Stimulated activated CD4-positive, alpha-beta T cell treated with anti-CD3 and anti-CD28 coated beads, Interleukin-4, amount 100 ng/mL, for 1 hour (primary cell): ENCODE measurements around the gene SUSD4.
A peak's percentile ranks its signal among the peaks of the same experiment; 100 is the strongest.

Experiments
- DNase-seq: peaks from one replicate; pipeline ENCODE4 v3.0.0-alpha.2; 2020

SUSD4 gene

DNA sequence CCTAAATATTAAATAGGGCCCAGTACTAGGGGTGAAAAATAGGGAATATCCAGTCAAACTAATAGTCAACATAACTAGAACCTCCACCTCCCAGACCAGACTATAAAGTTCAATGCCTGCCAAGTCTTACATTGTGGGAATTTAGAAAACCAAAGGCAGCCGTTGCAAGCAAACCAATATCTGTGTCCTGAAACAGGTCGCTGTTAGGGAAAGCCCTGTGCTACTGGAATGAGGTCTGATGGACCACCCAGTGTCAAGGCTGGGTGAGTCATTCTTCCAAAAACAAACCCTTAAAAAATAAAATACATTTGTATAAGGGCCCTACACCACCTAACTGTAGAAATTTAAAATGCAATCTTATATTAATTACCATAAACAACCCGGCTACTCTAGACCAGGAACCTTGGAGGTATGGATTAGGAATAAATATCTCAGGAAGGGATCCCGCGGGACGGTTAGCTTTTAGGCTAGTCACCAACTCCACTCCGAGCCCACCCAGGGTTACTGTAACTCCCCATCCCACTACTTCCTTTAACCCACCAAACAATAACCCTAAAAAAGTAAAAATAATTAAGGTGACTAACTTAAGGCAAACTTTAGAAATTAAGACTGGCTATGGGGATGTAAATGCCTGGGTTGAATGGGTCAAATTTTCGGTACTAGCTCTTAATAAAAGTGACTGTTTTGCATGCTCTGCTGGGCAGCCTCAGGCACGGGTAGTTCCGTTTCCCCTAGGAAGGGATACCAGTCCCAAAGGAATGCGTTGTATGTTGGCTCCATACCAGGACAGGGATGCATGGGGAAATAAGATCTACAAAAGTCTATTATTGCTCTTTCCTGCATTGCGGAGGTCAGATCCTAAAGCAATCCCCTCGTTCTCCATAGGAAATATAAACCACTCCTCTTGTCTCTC, 155.6 kb downstream of the SUSD4 start:
- no peak for DNase-seq

DNA sequence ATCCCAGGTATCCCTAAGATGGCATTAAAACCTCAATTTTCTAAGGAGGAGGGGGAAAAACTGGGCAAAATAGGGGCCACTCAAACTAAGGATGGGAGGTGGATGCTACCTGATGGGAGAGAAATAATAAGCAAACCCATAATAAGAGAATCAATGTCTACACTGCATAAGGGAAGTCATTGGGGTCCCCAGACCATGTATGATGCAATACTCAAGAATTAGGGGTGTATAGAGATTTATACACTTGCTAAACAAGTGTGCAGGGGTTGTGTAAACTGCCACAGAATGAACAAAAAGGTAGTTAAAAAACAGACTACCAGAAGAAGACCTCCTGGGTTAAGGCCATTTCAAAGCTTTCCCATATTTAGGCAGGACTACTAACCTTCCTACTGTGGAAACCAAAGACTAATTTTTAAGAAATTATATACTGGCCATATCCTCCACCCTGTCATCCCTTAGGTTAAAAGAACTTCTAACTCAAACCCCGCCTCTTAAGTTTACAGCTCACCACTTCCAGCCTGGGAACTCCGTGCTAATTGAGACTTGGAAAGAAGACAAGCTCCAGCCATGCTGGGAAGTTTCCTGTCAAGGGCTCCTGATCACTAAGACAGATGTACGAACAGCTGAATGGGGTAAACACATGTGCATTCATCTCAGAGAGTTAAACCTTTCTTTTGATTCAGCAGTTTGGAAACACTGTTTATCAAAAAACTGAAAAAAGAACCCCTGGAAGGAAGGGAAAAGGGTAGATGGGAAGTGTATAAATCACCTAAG, 156.5 kb downstream of the SUSD4 start:
- DNase-seq: no peak

DNA sequence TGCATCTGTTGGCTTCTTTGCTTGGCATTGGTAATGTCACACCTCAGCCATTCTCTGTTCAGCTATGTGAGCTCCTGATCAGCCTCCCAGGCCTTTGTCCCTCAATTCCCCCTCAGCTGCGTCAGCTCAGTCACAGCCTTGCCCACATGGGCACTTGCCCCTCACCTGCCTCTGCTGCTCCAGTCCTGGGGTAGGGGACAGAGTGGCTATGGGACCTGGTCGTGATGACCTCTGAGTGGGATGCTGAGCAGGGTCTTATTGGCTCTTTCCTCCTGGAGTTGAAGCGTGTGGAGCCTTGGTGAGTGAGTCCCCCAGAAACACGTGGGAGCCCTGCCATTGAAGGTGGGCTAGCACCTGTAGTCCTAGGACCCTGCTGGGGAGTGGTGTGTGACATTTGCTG, 159.6 kb downstream of the SUSD4 start:
- no peak for DNase-seq

DNA sequence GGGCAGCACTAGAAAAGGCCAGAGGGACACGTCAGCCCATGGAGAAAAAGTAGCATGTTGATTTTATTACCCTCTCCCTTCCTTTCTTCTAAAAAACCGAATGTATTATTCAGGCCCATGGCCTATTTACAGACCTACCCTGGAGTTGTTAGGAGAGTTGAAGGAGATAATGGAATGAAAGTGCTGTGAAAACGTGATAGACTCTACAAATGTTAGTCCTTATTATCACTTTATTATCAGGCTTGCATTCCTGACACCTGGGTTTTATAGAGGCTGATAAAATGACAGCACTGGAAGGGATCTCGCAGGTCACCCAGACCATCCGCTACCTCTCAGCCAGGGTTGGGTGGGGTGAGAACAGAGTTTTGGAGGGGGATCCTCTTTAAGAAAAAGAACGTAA, 160.3 kb downstream of the SUSD4 start:
- DNase-seq: no peak

DNA sequence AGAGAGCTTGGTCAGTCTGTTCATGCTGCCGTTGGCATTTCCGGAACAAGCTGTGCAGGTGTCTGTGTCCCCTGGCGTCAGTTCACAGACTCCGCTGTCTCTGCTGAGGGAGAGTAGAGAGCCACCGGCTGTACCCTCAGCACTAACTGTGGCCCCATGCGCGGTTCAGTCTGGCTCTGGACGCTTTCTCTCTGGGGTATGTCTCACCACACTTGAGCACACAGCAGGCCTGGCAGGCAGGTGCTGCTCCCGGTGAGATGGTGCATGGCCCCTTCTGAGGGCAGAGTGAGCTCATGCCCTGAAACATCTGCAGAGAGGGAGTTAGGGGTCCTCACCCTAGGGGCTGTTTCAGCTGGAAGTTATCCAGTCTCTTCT, 161.0 kb downstream of the SUSD4 start:
- no peak for DNase-seq

DNA sequence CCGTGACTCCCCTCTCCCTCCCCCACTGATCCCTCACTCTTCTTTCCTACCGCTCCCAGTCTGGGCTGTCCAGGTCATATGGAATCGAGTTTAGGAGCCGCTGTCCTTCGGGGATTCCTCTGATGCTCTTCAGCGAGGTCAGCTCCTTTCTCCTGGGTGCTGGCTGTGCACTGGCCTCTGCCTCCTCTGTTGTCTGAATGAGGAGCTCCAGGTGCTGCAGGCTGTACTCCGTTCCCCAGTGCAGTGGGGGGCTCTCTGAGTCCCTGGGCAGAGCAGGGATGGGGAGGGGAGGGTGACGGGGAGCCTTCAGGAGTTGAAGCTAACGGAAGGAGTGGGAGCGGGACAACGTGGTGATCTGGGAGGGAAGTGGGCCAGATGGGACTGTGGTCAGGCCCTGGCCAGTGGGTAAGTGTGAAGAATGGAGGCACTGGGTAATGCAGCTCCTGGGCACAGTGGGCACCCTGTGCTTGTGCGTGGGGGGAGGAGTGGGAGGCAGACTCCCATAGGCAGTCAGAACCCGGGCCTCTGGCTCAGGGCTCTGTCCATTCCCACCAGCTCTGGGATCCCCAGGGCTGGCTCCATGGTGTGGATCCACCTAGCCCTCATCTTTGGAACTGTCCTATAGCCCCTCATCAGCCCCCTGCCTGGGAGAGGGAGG, 161.5 kb downstream of the SUSD4 start:
- DNase-seq: no peak

DNA sequence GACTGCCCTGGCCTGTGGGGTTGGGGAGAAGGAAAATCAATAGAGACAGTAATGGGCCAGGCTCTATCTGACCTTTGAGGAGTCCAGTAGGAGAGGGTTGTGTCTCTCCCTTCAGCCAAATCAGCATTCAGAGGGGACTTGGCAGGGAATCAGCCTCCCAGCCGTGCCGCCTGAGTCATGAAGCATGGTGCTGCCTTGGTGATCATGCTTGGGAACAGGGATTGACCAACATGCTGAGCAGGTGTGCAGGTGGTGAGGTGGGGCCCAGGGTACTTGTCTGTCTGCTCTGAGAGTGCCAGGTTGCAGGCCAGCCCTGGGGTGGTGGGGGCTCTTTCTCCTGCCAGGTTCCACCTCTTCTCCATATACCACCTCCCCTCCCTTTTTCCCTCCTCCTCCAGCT, 162.0 kb downstream of the SUSD4 start:
- DNase-seq: no peak

DNA sequence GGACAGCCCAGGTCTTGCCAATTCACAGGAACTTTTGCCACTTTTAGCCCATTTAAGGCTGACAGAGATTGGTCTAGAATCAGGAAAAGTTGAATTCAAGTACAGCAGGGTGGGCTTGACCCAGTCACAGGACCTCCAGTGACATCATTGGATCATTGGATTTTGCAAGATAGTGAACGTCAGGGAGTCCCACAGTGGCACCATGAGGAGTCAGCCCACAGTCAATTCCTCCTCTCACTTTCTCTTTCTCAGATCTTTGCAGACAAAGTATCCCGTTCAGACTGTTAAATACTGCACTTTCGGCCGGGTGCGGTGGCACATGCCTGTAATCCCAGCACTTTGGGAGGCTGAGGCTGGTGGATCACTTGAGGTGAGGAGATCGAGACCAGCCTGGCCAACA, 163.1 kb downstream of the SUSD4 start:
- no peak for DNase-seq

DNA sequence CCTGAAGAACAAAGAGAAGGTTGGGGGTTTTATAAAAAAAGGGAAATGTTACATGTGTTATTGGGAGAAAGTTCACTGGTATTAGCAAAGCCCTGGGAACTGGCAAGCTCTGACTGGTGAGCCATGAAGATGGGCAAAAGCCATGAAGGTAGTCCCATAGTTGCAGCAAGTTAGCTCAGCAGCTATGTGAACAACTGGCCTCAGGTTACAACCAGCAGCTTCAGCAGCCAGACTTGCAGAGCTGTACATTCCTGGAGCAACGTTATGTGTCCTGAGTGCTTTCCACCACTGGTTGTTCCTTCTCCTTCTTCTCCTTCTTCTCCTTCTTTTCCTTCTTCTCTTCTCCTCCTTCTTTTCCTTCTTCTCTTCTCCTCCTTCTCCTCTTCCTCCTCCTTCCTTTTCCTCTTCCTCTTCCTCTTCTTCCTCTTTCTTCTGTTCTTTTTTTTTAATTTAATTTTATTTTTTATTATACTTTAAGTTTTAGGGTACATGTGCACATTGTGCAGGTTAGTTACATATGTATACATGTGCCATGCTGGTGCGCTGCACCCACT, 164.8 kb downstream of the SUSD4 start:
- DNase-seq: no peak

DNA sequence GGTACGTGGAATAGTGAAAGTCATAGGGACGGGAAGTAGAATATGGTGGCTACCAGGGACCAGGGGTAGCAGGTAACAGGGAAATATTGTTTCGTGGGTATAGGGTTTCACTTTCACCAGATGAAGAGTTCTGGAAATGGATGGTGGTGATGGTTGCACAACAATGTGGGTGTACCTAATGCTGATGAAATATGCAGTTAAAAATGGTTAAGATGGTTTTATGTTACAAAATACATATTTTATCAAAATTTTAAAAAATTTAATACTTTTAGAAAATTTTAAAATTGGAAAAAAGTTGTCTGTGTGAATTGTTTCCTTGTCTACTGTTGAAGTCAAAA, 165.4 kb downstream of the SUSD4 start:
- no peak for DNase-seq

DNA sequence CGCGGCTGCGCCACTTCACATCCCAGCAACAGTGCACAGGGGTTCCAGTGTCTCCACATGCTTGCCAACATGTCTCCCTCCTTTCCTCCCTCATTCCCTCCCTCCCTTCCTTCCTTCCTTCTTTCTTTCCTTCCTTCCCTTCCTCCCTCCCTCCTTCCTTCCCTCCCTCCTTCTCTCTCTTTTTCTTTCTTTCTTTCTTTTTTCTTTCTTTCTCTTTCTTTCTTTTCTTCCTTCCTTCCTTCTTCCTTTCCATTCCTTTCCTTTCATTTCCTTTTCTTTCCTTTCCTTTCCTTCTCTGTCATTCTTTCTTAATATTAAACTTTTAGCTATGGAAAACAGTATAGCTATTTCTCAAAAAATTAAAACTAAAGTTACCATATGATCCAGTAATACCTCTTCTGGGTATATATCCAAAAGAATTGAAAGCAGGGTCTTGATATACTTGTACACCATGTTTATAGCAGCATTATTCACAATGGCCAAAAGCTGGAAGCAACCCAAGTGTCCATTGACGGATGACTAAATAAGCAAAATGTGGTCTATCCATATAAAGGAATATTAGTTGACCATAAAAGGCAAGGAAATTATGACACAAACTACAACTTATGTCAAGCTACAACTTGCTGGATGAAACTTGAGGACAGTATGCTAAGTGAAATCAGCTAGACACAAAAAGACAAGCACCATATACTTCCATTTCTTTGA, 165.9 kb downstream of the SUSD4 start:
- no peak for DNase-seq

DNA sequence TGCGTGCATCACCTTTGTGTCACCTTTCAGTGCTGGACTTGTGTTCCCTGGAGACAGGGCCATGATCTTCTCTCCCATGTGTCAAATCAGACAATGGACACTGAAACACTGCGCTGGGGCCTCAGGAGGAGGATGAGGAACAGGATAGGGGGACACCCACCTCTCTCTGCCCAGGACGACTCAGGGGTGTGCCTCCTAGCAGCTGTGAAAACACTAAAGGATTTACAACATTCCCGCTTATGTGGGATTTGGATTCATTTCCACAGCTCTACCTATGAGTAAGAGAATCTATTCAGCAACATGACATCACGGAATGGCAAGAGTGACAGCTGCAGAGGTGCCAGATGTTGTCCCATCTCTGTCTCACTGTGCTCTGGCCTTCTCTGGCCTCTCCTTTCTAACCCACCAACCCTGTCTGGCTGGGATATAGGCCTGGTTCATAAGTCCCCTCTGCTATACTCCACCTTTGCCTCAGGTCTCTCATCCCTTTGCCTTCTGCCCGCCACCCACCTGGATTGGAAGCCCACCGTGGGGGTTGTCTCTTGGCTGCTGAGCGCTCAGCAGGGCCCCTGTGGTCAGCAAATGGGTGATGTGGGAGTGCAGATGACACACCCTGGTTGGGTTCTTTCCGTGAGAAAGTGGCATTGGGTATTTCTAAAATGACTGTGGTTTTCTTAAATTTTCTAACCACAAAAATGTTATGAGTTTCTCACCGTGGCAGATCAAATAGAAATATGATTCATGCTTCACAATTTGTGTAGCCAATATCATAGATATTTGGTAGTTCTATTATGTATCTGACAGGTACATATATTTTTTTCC, 173.9 kb downstream of the SUSD4 start:
- DNase-seq: peak; percentile 57

DNA sequence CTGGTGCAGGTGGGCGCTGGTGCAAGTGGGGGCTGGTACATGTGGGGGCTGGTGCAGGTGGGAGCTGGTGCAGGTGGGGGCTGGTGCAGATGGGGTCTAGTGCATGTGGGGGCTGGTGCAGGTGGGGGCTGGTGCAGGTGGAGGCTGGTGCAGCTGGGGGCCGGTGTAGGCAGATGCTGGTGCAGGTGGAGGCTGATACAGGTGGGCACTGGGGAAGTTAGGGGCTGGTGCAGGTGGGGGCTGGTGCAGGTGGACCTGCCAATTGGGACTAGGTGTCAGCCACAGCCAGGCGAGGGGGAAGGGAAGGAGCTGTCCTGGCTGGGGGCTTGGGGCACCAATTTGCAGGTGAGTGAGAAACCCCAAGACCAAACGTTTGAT, 174.5 kb downstream of the SUSD4 start:
- no peak for DNase-seq

DNA sequence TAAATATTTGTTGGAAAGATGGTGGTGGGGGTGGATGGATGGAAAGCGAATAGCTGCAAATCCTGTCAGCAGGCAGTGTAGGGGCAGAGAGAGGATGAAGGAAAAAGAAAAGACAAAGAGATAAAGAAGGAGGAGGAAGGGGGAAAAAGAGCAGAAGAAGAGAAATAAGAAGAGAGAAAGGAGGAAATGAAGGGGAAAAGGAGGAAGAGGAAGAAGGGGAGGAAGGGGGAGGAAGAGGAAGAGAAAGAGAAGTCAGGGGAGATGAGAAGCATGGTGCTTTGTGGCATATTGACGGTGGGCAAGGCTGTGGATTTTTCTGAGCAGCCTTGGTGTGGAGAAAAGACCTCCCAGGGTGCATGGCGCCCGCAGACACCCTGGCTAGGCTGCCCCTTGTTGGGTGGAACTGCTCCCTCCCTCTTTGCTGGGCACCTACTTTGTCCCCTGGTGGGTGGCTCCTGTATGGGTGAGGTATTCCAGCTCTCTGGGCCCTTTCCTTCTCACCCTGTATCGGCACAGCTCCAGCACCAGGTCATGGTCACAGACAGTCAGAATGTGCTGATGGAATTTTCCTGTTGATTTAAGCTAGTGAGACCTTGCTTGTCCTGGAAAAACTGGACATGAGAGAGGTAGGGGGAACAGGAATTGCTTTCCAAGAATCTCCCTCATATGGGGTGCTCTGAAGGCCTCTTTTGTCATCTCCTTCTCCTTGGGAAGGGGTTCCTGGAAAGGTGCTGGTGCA, 175.2 kb downstream of the SUSD4 start:
- DNase-seq: no peak

DNA sequence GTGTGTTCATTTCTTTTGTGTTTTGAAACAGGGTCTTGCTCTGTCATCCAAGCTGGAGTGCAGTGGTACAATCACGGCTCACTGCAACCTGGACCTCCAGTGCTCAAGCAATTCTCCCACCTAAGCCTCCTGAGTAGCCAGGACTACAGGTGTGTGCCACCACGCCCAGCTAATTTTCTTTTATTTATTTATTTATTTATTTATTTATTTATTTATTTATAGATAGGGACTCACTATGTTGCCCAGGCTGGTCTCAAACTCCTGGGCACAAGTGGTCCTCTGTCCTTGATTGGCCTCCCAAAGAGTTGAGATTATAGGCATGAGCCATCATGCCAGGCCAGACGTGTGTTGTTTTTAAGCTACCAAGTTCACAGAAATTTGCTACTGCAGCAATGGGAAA, 177.2 kb downstream of the SUSD4 start:
- DNase-seq: no peak

DNA sequence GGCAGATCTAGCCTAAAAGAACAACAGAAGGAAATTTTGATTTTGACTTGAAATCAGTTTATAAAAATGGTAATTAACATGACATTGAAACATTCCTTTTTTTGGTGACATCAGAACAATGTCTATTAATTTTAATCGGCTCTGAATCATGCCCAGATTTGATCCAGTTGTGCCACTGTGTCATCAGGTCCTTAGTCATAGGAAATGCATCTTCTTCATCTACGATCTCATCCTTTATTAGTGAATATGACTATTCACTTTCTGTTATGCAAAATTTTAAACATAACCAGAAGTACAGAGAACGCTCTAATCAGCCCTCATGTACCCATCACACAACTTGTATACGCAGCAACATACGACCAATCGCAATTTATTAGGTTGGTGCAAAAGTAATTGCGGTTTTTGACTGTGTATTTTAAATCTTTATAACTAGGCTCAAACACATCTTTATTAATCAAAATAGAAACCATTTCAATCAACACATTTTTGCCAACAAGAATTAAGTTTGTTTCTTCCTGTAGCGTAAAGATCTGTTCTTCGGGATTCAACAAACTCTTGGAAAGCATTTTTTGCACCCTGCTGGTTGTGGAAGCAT, 180.6 kb downstream of the SUSD4 start:
- DNase-seq: no peak

DNA sequence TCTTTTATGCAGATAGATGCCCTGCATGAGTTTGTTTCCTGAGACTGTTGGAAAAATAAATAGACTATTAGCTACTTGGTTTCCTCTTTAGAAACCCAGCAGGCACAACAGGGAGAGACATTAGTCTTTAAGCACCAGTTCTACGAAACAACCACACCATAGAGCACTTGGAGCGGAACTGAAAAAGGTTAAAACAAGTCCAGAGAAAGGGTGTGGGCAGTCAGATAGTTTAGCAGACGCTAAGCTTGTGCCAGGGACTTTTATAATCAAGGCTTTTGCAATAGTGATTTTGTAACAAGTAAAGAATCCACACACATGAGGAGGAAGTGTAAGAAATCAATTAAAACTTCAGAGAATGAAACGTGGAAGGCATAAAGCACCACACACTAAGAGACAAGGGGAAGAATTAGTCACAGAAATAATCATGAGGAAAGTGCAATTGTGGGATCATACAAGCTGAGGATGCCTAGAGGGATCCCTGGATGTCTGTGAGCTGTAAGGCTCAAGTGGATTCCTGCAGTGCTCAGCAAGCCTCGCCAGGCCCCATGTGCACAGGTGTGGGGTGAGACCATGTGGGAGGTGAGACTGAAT, 183.2 kb downstream of the SUSD4 start:
- DNase-seq: no peak

DNA sequence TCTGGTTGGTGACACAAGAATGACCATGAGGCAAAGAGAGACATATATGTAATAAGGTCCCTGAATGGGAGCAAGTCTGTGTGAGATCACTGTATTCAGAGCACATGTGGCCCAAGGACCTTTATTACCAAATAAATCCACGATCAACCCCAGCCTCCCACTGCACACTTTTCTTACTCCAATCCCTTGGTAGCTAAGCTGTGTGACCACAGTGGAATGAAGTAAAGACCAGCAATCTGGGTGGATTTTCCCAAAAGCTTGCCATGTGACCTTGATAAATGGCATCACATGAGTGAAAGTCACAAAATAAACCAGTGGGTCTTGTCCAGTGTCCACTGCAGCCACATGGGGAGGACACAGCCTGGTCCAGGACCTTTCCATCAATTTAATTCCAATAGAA, 184.2 kb downstream of the SUSD4 start:
- no peak for DNase-seq

DNA sequence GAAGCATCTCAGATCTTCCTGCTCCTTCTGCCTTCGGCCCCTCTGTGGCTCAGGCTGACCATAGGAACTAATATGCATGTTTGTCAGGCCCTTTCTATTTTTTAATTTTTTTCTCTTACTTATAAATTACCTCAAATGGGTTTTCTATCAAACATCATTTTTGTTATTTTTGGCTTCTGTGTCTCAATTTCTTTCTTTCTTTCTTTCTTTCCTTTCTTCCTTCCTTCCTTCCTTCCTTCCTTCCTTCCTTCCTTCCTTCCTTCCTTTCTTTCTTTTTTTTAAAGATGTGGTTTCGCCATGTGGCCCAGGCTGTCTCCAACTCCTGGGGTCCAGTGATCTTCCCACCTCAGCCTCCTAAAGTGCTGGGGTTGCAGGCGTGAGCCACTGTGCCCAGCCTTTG, 184.7 kb downstream of the SUSD4 start:
- no peak for DNase-seq

DNA sequence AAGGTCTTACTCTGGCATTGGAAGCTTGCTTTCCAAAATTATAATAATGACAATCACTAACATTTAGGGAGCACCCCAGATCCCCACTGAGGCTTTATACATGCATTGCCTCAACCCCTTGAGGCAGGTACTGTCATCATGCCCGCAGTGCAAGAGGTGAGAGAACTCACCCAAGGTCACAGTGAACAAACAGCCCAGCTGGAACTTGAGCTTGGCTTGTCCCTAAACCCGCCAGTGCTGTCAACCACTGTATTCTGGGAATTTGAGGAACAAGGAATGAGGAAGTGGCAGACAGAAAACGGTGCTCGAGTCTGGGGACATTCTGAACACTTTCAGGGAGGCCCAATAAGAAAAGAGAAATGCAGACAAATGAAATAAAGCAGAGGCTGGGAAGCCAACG, 186.3 kb downstream of the SUSD4 start:
- DNase-seq: no peak

DNA sequence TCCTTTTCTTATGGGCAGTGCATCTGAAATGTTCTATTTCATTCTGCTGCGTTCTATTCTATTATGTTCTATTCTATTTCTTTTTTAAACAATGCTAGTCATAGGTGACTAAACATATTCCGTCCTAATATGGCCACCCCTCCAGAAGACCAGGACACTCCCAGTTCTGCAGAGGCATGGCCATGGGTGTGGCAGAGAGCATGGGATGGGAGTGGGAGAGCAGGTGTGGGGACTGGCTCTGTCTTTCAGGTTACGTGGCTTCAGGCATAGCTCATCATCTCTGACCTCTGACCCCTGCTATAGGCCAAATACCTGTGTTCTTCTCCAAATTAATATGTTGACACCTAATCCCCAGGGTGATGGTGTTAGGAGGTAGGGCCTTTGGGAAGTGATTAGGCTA, 187.5 kb downstream of the SUSD4 start:
- DNase-seq: no peak
